ENCODE results near the gene RAB7B.

DNA sequence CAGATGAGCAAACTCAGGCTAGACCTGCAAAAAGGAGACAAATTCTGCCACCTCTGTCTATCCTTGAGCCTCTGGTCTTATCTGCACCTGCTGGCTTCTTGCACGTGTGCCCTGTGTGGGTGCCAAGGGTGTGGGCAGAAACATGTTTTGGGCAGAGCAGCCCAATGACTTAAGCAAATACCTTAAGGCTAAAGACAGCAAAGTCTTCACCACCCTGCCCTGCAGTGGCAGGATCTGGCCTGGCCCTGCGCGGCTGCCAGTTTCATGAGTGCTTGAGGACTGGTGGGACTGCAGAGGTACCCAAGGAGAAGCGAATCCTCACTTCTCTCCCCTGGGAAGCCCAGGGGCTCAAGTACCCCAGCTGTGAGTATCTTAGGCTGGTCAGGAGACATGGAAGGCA lies 56.2 kb downstream of the RAB7B start:
- TF ChIP-seq, protein P1, sequence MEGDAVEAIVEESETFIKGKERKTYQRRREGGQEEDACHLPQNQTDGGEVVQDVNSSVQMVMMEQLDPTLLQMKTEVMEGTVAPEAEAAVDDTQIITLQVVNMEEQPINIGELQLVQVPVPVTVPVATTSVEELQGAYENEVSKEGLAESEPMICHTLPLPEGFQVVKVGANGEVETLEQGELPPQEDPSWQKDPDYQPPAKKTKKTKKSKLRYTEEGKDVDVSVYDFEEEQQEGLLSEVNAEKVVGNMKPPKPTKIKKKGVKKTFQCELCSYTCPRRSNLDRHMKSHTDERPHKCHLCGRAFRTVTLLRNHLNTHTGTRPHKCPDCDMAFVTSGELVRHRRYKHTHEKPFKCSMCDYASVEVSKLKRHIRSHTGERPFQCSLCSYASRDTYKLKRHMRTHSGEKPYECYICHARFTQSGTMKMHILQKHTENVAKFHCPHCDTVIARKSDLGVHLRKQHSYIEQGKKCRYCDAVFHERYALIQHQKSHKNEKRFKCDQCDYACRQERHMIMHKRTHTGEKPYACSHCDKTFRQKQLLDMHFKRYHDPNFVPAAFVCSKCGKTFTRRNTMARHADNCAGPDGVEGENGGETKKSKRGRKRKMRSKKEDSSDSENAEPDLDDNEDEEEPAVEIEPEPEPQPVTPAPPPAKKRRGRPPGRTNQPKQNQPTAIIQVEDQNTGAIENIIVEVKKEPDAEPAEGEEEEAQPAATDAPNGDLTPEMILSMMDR (IDR thresholded peaks at IDR 0.05 in 2 of 3, conservative IDR thresholded peaks at IDR 0.05 in 1 of 3; ENCODE audit: borderline replicate concordance in 1 of 3, insufficient read depth in 1 of 3, low read depth in 2 of 3, low read length in 2 of 3), result no peak
- TF ChIP-seq RAD21 (IDR thresholded peaks at IDR 0.05; ENCODE audit: low read depth), result no peak
- no peak for TF ChIP-seq POLR2AphosphoS5 (IDR thresholded peaks at IDR 0.05; ENCODE audit: low read depth, low read length)
- TF ChIP-seq, protein P2, sequence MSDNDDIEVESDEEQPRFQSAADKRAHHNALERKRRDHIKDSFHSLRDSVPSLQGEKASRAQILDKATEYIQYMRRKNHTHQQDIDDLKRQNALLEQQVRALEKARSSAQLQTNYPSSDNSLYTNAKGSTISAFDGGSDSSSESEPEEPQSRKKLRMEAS (IDR thresholded peaks at IDR 0.05), result no peak
- no peak for TF ChIP-seq SP1 (IDR thresholded peaks at IDR 0.05; ENCODE audit: low read depth)
- TF ChIP-seq TCF7L2 (IDR thresholded peaks at IDR 0.05; ENCODE audit: borderline replicate concordance, extremely low read depth, insufficient read depth, insufficient read length), result no peak
- no peak for TF ChIP-seq POLR2A (IDR thresholded peaks at IDR 0.05; ENCODE audit: borderline replicate concordance, extremely low read depth, insufficient read depth, insufficient read length)
- no peak for TF ChIP-seq ELF1 (IDR thresholded peaks at IDR 0.05; ENCODE audit: borderline replicate concordance, low read depth)
- no peak for TF ChIP-seq YY1 (IDR thresholded peaks at IDR 0.05; ENCODE audit: extremely low read depth, insufficient replicate concordance, low read depth, low read length)
- no peak for TF ChIP-seq ZNF274 (IDR thresholded peaks at IDR 0.05; ENCODE audit: low read depth, low read length)
- no peak for TF ChIP-seq JUND (IDR thresholded peaks at IDR 0.05)
- TF ChIP-seq, protein P3, sequence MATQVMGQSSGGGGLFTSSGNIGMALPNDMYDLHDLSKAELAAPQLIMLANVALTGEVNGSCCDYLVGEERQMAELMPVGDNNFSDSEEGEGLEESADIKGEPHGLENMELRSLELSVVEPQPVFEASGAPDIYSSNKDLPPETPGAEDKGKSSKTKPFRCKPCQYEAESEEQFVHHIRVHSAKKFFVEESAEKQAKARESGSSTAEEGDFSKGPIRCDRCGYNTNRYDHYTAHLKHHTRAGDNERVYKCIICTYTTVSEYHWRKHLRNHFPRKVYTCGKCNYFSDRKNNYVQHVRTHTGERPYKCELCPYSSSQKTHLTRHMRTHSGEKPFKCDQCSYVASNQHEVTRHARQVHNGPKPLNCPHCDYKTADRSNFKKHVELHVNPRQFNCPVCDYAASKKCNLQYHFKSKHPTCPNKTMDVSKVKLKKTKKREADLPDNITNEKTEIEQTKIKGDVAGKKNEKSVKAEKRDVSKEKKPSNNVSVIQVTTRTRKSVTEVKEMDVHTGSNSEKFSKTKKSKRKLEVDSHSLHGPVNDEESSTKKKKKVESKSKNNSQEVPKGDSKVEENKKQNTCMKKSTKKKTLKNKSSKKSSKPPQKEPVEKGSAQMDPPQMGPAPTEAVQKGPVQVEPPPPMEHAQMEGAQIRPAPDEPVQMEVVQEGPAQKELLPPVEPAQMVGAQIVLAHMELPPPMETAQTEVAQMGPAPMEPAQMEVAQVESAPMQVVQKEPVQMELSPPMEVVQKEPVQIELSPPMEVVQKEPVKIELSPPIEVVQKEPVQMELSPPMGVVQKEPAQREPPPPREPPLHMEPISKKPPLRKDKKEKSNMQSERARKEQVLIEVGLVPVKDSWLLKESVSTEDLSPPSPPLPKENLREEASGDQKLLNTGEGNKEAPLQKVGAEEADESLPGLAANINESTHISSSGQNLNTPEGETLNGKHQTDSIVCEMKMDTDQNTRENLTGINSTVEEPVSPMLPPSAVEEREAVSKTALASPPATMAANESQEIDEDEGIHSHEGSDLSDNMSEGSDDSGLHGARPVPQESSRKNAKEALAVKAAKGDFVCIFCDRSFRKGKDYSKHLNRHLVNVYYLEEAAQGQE (IDR thresholded peaks at IDR 0.05; ENCODE audit: low read depth), result no peak
- TF ChIP-seq EZH2phosphoT487 (IDR thresholded peaks at IDR 0.05; ENCODE audit: borderline replicate concordance), result no peak
